Hypothalamus (tissue), 51 donors: Measurements from ENCODE around the gene RYR3.
A peak's percentile ranks its signal among the peaks of the same experiment; 100 is the strongest.

Experiments
- DNase-seq, 51 donors: peaks; one replicate each; lab custom pipeline; 2025; lab: John Stamatoyannopoulos, UW

Gene RYR3

GRCh38 chr15:33679061-33679460, 368.3 kb downstream of the RYR3 start:
- DNase-seq, result no peak

GRCh38 chr15:33680336-33680735, 369.6 kb downstream of the RYR3 start:
- DNase-seq, result no peak

DNA sequence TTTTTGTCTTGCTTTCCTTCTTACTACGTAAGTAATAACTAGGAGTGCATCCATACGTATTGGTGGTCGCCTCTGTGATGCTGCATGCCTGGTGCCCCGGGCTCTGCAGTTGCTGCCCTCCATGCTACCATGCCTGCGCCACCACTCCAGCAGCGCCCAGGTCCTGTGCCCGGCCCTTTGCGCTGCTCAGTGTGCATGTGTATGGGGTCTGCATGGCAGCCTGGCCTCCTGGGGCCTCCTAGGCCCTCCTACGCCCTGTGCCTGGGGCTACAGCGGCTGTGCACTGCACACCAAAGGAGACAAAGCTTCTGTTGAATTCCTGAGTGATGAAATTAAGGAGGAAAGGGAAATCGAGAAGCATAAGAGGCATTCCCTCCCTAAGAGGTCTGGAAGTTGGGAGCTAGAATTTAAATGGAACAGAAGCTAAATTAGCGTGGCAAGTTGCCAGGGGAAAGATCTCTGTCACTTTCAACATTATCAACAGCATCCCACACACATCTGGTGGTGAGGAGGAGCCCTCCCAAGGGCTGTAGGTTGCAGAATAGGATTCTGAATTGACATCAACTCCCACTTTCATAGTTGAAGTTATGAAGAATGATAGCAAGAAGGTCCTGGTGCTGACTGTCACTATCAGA, 382.5 kb downstream of the RYR3 start:
- no peak for DNase-seq

- peak in 2 of 51 donors; percentile 4 to 12 for DNase-seq
Observed at GRCh38 chr15:33698126-33698525, 387.4 kb downstream of the RYR3 start.

DNA sequence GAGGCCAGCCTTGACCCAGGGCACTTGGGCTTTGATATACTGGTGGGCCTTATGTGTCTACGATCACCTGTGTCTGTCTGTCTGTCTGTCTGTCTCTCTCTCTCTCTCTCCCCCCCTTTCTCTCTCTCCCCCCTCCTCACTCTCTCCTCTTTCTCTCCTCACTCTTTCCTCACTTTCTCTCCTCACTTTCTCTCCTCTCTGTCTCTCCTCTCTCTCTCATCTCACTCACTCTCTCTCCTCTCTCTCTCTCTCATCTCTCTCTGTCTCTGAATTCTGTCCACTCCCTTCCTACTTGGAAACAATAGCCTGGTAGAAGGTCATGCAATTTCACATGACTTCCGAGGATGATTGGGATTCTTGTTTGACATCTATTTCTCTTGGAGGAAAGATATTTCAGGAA, 388.4 kb downstream of the RYR3 start:
- no peak for DNase-seq

DNA sequence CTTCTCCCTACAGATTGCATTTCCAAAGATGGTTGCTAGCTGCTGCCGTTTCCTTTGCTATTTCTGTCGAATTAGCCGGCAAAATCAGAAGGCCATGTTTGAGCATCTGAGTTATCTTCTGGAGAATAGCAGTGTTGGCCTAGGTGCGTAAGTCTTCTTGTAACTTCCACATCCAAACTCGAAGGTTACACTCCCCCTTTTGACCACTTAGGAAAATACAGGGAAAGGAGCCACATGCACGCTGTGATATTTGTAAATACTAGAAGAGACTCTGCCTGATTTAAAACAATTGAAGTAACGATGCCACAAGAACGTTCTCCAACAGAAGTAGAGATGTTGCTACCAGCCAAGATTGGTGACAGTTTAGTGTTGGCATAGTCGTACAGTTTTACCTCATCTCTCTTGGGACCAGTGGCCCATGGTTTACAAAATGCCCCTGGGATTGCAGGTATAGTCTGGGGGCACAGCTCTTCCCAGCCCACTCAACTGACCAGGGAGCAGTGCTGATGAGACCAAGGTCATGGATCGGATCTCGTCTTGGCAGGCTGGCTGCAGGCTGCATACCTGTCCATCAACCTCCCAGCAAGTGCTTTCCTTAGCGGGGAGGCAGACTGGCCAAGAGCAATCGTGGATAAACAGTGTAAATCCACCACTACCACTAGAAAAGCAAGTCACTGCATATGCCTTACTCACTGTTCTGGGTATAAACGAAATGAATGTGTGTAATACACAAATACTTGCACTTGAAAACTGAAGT, 389.1 kb downstream of the RYR3 start:
- DNase-seq, result no peak

GRCh38 chr15:33700695-33701303, 390.0 kb downstream of the RYR3 start:
- DNase-seq, result peak in 45 of 51 donors; percentile 2 to 81 (median 40)

GRCh38 chr15:33701304-33701696, 390.5 kb downstream of the RYR3 start:
- no peak for DNase-seq

- no peak for DNase-seq
Observed at GRCh38 chr15:33706173-33706572, 395.4 kb downstream of the RYR3 start.

DNA sequence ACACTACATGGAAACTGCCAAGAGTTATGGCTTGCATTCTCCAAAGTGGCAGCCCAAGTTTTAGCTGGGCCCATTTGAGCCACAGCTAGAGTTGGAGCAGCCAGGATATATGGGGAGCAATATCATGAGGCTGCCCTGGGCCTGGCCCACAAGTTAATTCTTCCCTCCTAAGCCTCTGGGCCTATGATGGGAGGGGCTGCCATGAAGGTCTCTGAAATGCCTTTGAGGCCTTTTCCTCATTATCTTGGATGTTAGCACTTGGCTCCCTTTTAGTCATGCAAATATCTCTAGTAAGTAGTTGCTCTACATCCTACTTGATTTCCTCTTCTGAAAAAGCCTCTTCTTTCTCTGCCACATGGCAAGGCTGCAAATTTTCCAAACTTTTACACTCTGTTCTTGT, 400.0 kb downstream of the RYR3 start:
- no peak for DNase-seq

GRCh38 chr15:33716025-33716424, 405.3 kb downstream of the RYR3 start:
- no peak for DNase-seq

DNA sequence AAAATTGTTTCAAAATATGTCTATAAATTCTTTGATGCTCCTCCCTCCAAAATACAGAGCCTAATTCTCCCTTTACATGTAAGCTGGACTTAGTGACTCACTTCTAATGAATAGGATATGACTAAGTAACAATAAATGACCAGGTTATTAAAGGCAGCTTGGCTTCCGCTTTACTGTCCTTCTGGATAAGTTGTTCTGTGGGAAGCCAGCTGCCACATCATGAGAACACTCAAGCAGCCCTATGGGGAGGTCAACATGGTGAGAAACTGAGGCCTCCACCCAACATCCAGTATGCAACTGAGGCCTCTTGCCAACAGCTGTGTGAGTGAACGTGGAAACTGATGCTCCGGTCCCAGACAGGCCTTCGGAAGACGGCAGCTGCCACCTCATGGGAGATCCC, 410.2 kb downstream of the RYR3 start:
- no peak for DNase-seq

DNA sequence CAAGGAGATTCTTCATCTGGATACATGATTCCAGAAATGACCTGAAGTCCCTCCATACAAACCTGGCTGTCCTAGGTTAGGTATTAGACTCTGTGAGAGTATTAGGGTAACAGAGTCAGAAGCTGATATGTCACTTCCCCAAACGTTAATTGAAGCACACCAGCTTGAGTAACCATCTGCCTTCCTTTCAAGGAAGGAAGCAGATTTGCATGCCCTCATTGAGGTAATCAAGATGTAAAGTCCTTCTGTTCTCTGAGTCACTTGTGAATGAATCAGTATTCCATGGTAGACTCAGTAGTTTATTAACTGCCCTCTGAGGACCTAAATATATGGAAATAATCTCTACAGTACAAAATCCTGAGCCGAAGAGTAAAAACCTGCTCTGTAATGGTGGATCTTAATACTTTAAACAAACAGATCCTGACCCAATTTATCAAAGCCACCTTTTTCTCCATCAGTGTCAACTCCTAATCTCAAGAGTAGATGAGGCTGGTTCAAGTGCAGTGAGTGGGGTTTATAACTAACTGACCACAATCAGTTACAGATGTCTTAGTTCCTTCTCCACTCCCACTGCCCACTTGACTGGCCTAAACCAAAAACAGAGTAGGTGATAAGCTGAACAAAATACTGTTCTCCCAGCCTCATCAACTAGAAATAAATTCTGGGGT, 411.4 kb downstream of the RYR3 start:
- no peak for DNase-seq

DNA sequence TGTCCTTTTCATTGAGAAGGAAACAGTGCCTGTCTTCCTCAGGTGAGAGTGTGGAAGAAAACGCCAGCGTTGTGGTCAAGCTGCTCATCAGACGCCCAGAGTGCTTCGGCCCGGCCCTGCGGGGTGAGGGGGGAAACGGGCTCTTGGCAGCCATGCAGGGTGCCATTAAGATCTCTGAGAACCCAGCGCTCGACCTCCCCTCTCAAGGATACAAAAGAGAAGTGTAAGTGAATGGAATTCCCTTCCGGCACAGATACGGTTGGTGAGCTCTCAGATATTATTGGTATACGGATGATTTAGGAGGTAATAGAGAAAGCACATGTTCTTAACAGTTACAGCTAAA, 411.9 kb downstream of the RYR3 start:
- no peak for DNase-seq

DNA sequence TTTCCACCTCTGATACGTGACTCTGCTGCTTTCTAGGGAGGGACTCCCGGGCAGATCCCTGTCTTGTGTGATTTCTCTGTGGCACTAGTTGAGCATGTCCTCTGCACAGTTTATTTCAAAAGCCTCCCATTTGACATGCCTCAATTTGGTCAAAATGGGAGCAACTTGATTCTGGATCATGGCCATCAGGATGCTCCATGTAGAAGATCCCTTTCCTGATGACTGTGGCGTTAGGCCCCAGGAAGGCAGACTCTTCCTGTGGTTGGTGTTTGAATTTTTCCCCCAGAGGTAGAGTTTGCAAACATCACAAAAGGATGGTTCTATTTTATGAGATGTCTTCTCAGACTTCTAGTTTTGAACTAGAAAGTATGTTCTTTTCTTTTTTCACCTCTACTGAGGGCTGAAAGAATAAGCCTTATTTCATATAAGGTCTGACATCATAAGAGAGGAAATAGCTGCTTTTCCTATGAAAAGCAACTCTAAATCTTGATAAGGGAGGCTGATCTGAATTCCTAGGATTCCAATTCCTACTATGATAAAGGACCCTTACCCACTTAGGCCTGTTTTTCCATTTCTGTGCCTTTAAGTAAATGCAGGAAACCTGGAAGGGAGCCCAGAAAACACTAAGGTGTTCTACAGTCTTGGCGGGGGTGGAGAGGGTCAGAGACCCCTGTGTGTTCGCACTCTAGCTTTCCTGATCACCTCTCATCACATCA, 413.7 kb downstream of the RYR3 start:
- DNase-seq, result no peak

DNA sequence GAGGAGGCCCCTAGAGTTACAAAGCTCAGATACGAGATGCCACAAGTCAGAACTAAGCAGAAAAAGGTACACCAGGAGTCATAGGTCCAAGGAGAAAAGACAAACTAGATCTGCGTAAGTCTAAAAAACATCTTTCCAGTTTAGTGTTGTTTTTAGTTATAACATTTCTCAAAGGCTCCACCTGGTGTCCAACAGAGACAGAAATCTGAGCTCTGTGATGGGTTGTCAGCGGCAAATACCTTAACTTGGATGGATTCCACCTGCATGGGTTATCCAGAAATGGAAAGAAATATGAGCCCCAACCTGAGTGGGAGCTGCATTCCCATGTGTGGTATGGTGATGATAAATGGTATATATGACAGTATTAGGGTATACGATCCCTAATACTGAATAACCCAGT, 418.9 kb downstream of the RYR3 start:
- no peak for DNase-seq

- no peak for DNase-seq
Observed at GRCh38 chr15:33730815-33731214, 420.0 kb downstream of the RYR3 start.

DNA sequence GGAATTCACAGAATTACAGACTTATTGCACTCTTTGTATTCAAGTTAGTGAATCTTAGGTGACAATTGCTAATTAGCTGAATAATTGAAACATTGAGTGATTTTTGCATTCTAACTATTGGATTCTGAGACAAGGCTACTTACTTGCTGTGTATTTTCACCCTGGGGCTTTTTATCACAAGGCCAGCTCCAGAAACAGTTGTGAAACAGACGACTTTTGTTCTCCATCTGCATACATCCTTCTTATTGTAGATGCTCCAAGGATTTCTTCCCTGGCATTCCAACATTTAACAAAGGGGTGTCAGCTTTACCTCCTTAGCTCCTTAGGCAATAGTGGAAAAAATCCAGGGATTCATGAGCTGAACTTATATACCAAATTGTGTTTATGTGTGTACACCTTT, 424.4 kb downstream of the RYR3 start:
- no peak for DNase-seq

GRCh38 chr15:33735637-33736247, 425.0 kb downstream of the RYR3 start:
- DNase-seq, result peak in 8 of 51 donors; percentile 1 to 18 (median 5)
